ENCODE data around the gene CCDC93.

GRCh38 chr2:118049140-118049815, 35.4 kb upstream of the CCDC93 start:
- TF ChIP-seq, protein P1, sequence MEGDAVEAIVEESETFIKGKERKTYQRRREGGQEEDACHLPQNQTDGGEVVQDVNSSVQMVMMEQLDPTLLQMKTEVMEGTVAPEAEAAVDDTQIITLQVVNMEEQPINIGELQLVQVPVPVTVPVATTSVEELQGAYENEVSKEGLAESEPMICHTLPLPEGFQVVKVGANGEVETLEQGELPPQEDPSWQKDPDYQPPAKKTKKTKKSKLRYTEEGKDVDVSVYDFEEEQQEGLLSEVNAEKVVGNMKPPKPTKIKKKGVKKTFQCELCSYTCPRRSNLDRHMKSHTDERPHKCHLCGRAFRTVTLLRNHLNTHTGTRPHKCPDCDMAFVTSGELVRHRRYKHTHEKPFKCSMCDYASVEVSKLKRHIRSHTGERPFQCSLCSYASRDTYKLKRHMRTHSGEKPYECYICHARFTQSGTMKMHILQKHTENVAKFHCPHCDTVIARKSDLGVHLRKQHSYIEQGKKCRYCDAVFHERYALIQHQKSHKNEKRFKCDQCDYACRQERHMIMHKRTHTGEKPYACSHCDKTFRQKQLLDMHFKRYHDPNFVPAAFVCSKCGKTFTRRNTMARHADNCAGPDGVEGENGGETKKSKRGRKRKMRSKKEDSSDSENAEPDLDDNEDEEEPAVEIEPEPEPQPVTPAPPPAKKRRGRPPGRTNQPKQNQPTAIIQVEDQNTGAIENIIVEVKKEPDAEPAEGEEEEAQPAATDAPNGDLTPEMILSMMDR (IDR thresholded peaks at IDR 0.05), result no peak
- TF ChIP-seq TCF7L2 (IDR thresholded peaks at IDR 0.05; ENCODE audit: low read depth, low read length), result no peak
